ENCODE measurements around the gene KIF20B.

DNA sequence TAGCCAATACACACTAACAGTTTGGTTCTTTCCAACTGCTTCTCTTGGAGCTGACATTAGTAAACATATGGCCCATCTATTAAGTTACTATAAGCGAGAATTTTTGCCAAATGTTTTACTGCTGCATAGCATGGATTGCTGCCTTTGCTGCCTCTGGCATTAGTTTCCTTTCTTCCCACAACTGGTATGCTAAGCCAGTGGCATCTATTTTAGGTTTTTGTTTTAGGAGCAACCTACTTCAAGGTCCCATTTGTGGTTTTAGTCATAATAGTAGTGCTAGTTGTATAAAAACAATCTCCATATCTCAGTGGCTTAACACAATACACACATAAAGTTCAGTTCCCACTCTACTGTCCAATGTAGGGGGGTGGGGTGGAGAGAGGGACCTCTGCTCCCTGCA is 30.5 kb upstream of the KIF20B start:
- no peak for TF ChIP-seq POLR2AphosphoS5 (IDR thresholded peaks at IDR 0.05)
- TF ChIP-seq, protein P1, sequence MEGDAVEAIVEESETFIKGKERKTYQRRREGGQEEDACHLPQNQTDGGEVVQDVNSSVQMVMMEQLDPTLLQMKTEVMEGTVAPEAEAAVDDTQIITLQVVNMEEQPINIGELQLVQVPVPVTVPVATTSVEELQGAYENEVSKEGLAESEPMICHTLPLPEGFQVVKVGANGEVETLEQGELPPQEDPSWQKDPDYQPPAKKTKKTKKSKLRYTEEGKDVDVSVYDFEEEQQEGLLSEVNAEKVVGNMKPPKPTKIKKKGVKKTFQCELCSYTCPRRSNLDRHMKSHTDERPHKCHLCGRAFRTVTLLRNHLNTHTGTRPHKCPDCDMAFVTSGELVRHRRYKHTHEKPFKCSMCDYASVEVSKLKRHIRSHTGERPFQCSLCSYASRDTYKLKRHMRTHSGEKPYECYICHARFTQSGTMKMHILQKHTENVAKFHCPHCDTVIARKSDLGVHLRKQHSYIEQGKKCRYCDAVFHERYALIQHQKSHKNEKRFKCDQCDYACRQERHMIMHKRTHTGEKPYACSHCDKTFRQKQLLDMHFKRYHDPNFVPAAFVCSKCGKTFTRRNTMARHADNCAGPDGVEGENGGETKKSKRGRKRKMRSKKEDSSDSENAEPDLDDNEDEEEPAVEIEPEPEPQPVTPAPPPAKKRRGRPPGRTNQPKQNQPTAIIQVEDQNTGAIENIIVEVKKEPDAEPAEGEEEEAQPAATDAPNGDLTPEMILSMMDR (IDR thresholded peaks at IDR 0.05), result no peak
- no peak for TF ChIP-seq POLR2A (IDR thresholded peaks at IDR 0.05)

Data from prostate gland (tissue), 2 donors.